RPMI8226 (cell line): Measurements from ENCODE around the gene C10orf143.
"Not testable (repeated sequence)": the region's sequence is repeated elsewhere in the genome, so short reads cannot be mapped to it uniquely, and the experiment has no call there.

Experiments
- DNase-seq: peaks from one replicate; pipeline ENCODE4 v3.0.0-alpha.2; 2015

C10orf143 gene

GRCh38 chr10:130110246-130111112 is at the start of gene C10orf143:
Gene C10orf143 (minus strand): TSS chr10:130110830. CDS start chr10:130110772, 58 bp downstream.
- DNase-seq = peak; percentile 86

GRCh38 chr10:130159192-130159794 is 48.7 kb upstream of the C10orf143 start:
- no peak for DNase-seq

- no peak for DNase-seq
Measured at GRCh38 chr10:130146042-130146441, 35.4 kb upstream of the C10orf143 start.

GRCh38 chr10:130141878-130142277 is 31.2 kb upstream of the C10orf143 start:
- no peak for DNase-seq

GRCh38 chr10:130141460-130141859 is 30.8 kb upstream of the C10orf143 start:
- no peak for DNase-seq

GRCh38 chr10:130141038-130141437 is 30.4 kb upstream of the C10orf143 start:
- DNase-seq = no peak

- no peak for DNase-seq
Measured at GRCh38 chr10:130140425-130140824, 29.8 kb upstream of the C10orf143 start.

GRCh38 chr10:130138479-130138866 is 27.8 kb upstream of the C10orf143 start:
- DNase-seq = no peak

GRCh38 chr10:130137659-130138478 is 27.2 kb upstream of the C10orf143 start:
- no peak for DNase-seq

GRCh38 chr10:130137090-130137448 is 26.4 kb upstream of the C10orf143 start:
- peak; percentile 2 for DNase-seq

- peak; percentile 72 for DNase-seq
Measured at GRCh38 chr10:130136226-130137089, 25.8 kb upstream of the C10orf143 start, which contains the start of gene GLRX3. Gene GLRX3 (plus strand): TSS chr10:130136391. CDS start chr10:130136421, 30 bp downstream.

- DNase-seq = no peak
Measured at GRCh38 chr10:130135676-130136225, 25.1 kb upstream of the C10orf143 start.

- DNase-seq = no peak
Measured at GRCh38 chr10:130128922-130129321, 18.3 kb upstream of the C10orf143 start.

GRCh38 chr10:130128062-130128781 is 17.6 kb upstream of the C10orf143 start:
- no peak for DNase-seq

- DNase-seq = peak; percentile 29
Measured at GRCh38 chr10:130127364-130128061, 16.9 kb upstream of the C10orf143 start.

GRCh38 chr10:130121486-130122079 is 11.0 kb upstream of the C10orf143 start:
- DNase-seq = no peak

GRCh38 chr10:130117535-130117934 is 6.9 kb upstream of the C10orf143 start:
- not testable (repeated sequence) for DNase-seq

- DNase-seq = not testable (repeated sequence)
Measured at GRCh38 chr10:130116942-130117341, 6.3 kb upstream of the C10orf143 start.

- no peak for DNase-seq
Measured at GRCh38 chr10:130112821-130113220, 2.2 kb upstream of the C10orf143 start.

- DNase-seq = no peak
Measured at GRCh38 chr10:130111852-130112180, 1.2 kb upstream of the C10orf143 start.
